GM12878 (cell line): ENCODE results near the gene CUTA. TPM values are rescaled to one million over a fixed set of nuclear protein-coding genes. Genes with fewer than 3 reads are reported as not detected.

Source experiments
- ATAC-seq: fragments of 200-7000 bp; cut with Tn5 transposase; 3 replicates; pipeline ENCODE4 v1.9.1; 2020; ENCODE audit warnings: mild to moderate bottlenecking, moderate library complexity
- BruUV-seq: library from RNA; stranded (reverse); fragments of 400-500 nt; replicated peaks from 2 replicates; lab custom pipeline; 2021; lab: Mats Ljungman, UMichigan
- CTCF ChIA-PET: fragments of 300-600 bp; sonication (Branson Sonifier 250); formaldehyde crosslinking; extraction: SDS; loops from one replicate; lab custom pipeline; 2021; ENCODE audit warnings: inconsistent platforms; lab: Yijun Ruan, JAX
- POLR2A ChIA-PET: fragments of 350-600 bp; formaldehyde crosslinking; extraction: SDS; loops from one replicate; lab custom pipeline; 2021; ENCODE audit warnings: inconsistent platforms; lab: Charles Lee
- RAD21 ChIA-PET: fragments of 300-600 bp; sonication (Branson Sonifier 250); formaldehyde crosslinking; loops from one replicate; lab custom pipeline; 2023; ENCODE audit warnings: antibody characterized with exemption; ENCODE audit not compliant: unreplicated experiment; lab: Charles Lee
- SMC1A ChIA-PET: fragments of 300-600 bp; sonication (Branson Sonifier 250); formaldehyde crosslinking; loops from one replicate; lab custom pipeline; 2023; ENCODE audit not compliant: unreplicated experiment, uncharacterized antibody; lab: Charles Lee
- DNase-seq: peaks from one replicate; pipeline ENCODE4 v3.0.0-alpha.2; 2011; ENCODE audit warnings: low read depth, low spot score
- FAIRE-seq: peaks from 3 replicates; lab custom pipeline; 2011; peaks lifted over from hg19 to GRCh38; lab: Jason Lieb, UNC
- H2AFZ ChIP-seq: 2 replicates; pipeline ENCODE4 v1.6.0; 2011; ENCODE audit warnings: low read depth, low read length, control low read depth; ENCODE audit not compliant: control insufficient read depth
- H3K27ac ChIP-seq: 2 replicates; pipeline ENCODE4 v1.5.1; 2011; ENCODE audit warnings: control low read depth; ENCODE audit not compliant: control insufficient read depth, insufficient read depth
- H3K27me3 ChIP-seq, 2 experiments: replicated peaks in 1 of 2; 2 replicates each; pipeline versions ENCODE4 v1.6.0 to v1.6.1; 2011; ENCODE audit warnings: low read length in 1 of 2; ENCODE audit not compliant: control insufficient read depth in 2 of 2, insufficient read depth in 2 of 2
- H3K36me3 ChIP-seq, 2 experiments: 2 replicates each; pipeline ENCODE4 v1.5.1; 2011; ENCODE audit warnings: low read length in 1 of 2; ENCODE audit not compliant: control insufficient read depth in 2 of 2, insufficient read depth in 2 of 2
- H3K4me1 ChIP-seq: 2 replicates; pipeline ENCODE4 v1.6.1; 2011; ENCODE audit warnings: mild to moderate bottlenecking, low read length, moderate library complexity, mixed read lengths; ENCODE audit not compliant: control insufficient read depth, insufficient read depth
- H3K4me2 ChIP-seq: 2 replicates; pipeline ENCODE4 v1.6.0; 2011; ENCODE audit warnings: control low read depth; ENCODE audit not compliant: control insufficient read depth, insufficient read depth
- H3K4me3 ChIP-seq: fragments of 200-600 bp; sonication (generic); 2 replicates; pipeline ENCODE4 v1.5.1; 2016
- H3K79me2 ChIP-seq: 2 replicates; pipeline ENCODE4 v1.6.0; 2011; ENCODE audit warnings: low read length; ENCODE audit not compliant: control insufficient read depth, insufficient read depth
- H3K9ac ChIP-seq: 2 replicates; pipeline ENCODE4 v1.8.0; 2011; ENCODE audit warnings: low read length, control low read depth, mixed read lengths; ENCODE audit not compliant: control insufficient read depth, insufficient read depth
- H3K9me3 ChIP-seq: replicated peaks from 3 replicates; pipeline ENCODE4 v1.5.1; 2011; ENCODE audit warnings: mild to moderate bottlenecking, low read length; ENCODE audit not compliant: control insufficient read depth, insufficient read depth
- H4K20me1 ChIP-seq: 2 replicates; pipeline ENCODE4 v1.6.0; 2011; ENCODE audit not compliant: control insufficient read depth, insufficient read depth
- GATAD2B ChIP-seq: fragments of 450-650 bp; conservative IDR thresholded peaks from 2 replicates; pipeline ENCODE4 v1.6.1; 2017; ENCODE audit warnings: low read depth, mild to moderate bottlenecking, moderate library complexity
- JUNB ChIP-seq: IDR thresholded peaks from 2 replicates; pipeline ENCODE4 v1.6.1; 2016; ENCODE audit warnings: antibody characterized with exemption, mild to moderate bottlenecking
- ZBED1 ChIP-seq: IDR thresholded peaks from 2 replicates; pipeline ENCODE4 v1.6.1; 2016; ENCODE audit warnings: borderline replicate concordance
- ZNF217 ChIP-seq: fragments of 450-650 bp; IDR thresholded peaks from 2 replicates; pipeline ENCODE4 v1.6.1; 2017; ENCODE audit warnings: antibody characterized with exemption, mild to moderate bottlenecking
- WGBS: methylation state at CpG from one replicate; pipeline ENCODE4 v1.1.6; 2016; ENCODE audit warnings: low lambda C conversion rate; ENCODE audit not compliant: insufficient replicate concordance, insufficient coverage; ENCODE audit errors: missing lambda C conversion rate; 5-methylcytosine and 5-hydroxymethylcytosine counted together
- in situ Hi-C: fragments of 300-500 bp; cut with MboI; formaldehyde crosslinking; loops from 9 replicates; pipeline ENCODE4 v1.14.3; 2018; ENCODE audit warnings: mixed read lengths
- intact Hi-C: fragments of 100-400 bp; cut with micrococcal nuclease; formaldehyde crosslinking; loops from one replicate; pipeline ENCODE4 v1.14.2; 2022; ENCODE audit not compliant: unreplicated experiment
- polyA plus RNA-seq, 11 experiments: library from polyadenylated mRNA; depleted of rRNA in 4 of 11; unstranded in 6 of 11; stranded (reverse) in 5 of 11; fragments of >200 nt; fragmentation: Nextera tagmentation in 4 of 11; fragmentation: Illumina TruSeq in 1 of 11; extraction: Ambion mirVana in 4 of 11; extraction: Trizol in 1 of 11; gene quantifications; 1 replicate in 1 of 11; 2 replicates in 10 of 11; pipeline versions ENCODE4 v1.2.1 to v1.2.3, GENCODE V29; 2011 to 2016; ENCODE audit warnings: inconsistent platforms in 2 of 11, missing spikeins in 2 of 11, low read depth in 1 of 11
- total RNA-seq, 4 experiments: library from RNA; depleted of rRNA in 3 of 4; stranded (reverse); fragments of >200 nt in 3 of 4; fragmentation: Illumina TruSeq in 1 of 4; extraction: Trizol in 1 of 4; gene quantifications; 2 replicates each; pipeline versions ENCODE4 v1.2.1 to v1.2.3, GENCODE V29; 2013 to 2021
- TF ChIP-seq, protein P1 (sequence below): fragments of 450-650 bp; IDR thresholded peaks from 2 replicates; pipeline ENCODE4 v1.6.1; 2016; ENCODE audit warnings: mild to moderate bottlenecking, moderate library complexity, borderline replicate concordance

The CUTA gene
- total and polyA plus RNA-seq, 10 of the 15 experiments (the other 5 are each of a cell fraction or from before 2014, with no cell fraction given): 102 to 293 (median 189) TPM

DNA sequence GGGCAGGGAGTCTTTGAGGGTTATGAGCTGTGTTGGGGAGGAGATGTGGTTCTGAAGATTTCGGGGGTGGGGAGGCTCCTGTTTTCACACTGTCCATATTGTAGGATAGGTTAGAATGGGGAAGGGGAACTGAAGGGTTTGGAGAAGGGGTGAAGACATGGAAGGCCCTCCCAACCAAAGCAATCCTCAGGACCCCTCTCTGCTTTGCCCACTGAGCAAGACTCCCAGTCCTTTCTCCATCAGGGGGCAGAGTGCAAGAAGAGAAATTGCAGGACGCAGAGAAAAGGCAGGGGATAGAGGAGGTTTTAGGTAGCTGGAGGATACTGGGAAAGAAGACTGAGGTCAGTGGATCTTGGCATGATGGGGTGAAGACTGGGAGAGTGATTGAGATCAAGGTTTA is 5.9 kb upstream of the CUTA start:
- ChIA-PET POLR2A (no interaction called here), SMC1A (no interaction called here), RAD21 (no interaction called here), CTCF (interaction anchor here (1.2 kb wide), 2 partner anchors 10 to 106 kb away, joined by 3 read pairs; partner anchors contain the start of gene ZBTB22)
- ATAC-seq (no peak), DNase-seq (no peak), FAIRE-seq (no peak)
- no peak overlapping the region for H3K4me2 ChIP-seq
- H3K36me3 ChIP-seq: no peaks in the 10 kb centered on the region
- TF ChIP-seq GATAD2B (no peak), JUNB (no peak), ZNF217 (no peak)
- no peak overlapping the region for H3K9ac ChIP-seq
- no peak overlapping the region for H3K4me3 ChIP-seq
- no peaks in the 10 kb centered on the region for H4K20me1 ChIP-seq
- WGBS: 92% methylated on average over 2 of the region's 2 CpGs
- no peaks in the 10 kb centered on the region; a peak in 2 of 4 replicates for H3K27me3 ChIP-seq
- in situ Hi-C loops (no loop called here), intact Hi-C loops (no loop called here)
- peaks cover 28% of the 10 kb centered on the region for H3K4me1 ChIP-seq
- no TSS peak for BruUV-seq
- H3K79me2 ChIP-seq: peaks cover 1% of the 10 kb centered on the region; the same call in 1 of the 2 replicates
- no peak overlapping the region for H3K27ac ChIP-seq
- H3K9me3 ChIP-seq: no peaks in the 10 kb centered on the region
- no peak overlapping the region for H2AFZ ChIP-seq

- no peak overlapping the region for H3K9ac ChIP-seq
- H3K27ac ChIP-seq: no peak overlapping the region
- CTCF ChIA-PET: no interaction called here
- WGBS: 100% methylated on average over 2 of the region's 2 CpGs
- ATAC-seq: no peak
- no peaks in the 10 kb centered on the region for H3K36me3 ChIP-seq
- no peak overlapping the region for H2AFZ ChIP-seq
- no peaks in the 10 kb centered on the region; a peak in 2 of 4 replicates for H3K27me3 ChIP-seq
- no TSS peak for BruUV-seq
- POLR2A ChIA-PET: no interaction called here
- RAD21 ChIA-PET: no interaction called here
- H3K4me2 ChIP-seq: no peak overlapping the region
- peaks cover 25% of the 10 kb centered on the region for H3K4me1 ChIP-seq
- DNase-seq: no peak
- no peak overlapping the region for H3K4me3 ChIP-seq
- intact Hi-C loops: no loop called here
- no peaks in the 10 kb centered on the region for H4K20me1 ChIP-seq
- TF ChIP-seq ZBED1: no peak
- TF ChIP-seq, protein P1, sequence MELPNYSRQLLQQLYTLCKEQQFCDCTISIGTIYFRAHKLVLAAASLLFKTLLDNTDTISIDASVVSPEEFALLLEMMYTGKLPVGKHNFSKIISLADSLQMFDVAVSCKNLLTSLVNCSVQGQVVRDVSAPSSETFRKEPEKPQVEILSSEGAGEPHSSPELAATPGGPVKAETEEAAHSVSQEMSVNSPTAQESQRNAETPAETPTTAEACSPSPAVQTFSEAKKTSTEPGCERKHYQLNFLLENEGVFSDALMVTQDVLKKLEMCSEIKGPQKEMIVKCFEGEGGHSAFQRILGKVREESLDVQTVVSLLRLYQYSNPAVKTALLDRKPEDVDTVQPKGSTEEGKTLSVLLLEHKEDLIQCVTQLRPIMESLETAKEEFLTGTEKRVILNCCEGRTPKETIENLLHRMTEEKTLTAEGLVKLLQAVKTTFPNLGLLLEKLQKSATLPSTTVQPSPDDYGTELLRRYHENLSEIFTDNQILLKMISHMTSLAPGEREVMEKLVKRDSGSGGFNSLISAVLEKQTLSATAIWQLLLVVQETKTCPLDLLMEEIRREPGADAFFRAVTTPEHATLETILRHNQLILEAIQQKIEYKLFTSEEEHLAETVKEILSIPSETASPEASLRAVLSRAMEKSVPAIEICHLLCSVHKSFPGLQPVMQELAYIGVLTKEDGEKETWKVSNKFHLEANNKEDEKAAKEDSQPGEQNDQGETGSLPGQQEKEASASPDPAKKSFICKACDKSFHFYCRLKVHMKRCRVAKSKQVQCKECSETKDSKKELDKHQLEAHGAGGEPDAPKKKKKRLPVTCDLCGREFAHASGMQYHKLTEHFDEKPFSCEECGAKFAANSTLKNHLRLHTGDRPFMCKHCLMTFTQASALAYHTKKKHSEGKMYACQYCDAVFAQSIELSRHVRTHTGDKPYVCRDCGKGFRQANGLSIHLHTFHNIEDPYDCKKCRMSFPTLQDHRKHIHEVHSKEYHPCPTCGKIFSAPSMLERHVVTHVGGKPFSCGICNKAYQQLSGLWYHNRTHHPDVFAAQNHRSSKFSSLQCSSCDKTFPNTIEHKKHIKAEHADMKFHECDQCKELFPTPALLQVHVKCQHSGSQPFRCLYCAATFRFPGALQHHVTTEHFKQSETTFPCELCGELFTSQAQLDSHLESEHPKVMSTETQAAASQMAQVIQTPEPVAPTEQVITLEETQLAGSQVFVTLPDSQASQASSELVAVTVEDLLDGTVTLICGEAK: 0 out of 2 replicates have a peak, but pooled peaks have one; percentile 3
- in situ Hi-C loops: no loop called here
- FAIRE-seq: no peak
- H3K9me3 ChIP-seq: no peaks in the 10 kb centered on the region
- SMC1A ChIA-PET: no interaction called here
- peaks cover 14% of the 10 kb centered on the region for H3K79me2 ChIP-seq
Measured at GRCh38 chr6:33421344-33421643, 3.4 kb upstream of the CUTA start.
